ENCODE results near the gene FLACC1.
"Not testable (repeated sequence)": the region's sequence is repeated elsewhere in the genome, so short reads cannot be mapped to it uniquely, and the experiment has no call there.

Gene FLACC1

DNA sequence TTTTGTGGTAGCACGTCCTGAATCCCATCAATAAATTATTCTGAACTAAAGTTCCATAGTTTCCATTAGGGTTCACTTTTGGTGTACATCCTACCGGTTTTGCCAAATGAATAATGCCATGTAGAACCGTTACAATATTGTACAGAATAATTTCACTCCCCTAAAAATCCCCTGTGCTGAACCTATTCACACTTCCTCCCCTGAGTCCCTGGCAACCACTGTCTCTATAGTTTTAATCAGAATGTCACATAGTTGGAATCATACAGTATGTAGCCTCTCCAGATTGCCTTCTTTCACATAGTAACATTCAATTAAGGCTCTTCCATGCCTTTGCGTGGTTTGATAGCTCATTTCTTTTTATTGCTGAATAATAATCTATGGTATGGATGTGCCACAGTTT is 106.4 kb downstream of the FLACC1 start:
- WGBS, result 94% methylated on average over 4 of the region's 4 CpGs
- no peaks in the 10 kb centered on the region for H3K9me3 ChIP-seq (ENCODE audit: insufficient read depth, low read depth, low read length)
- H3K27me3 ChIP-seq (ENCODE audit: insufficient read depth, low read length), result no peaks in the 10 kb centered on the region
- H3K4me3 ChIP-seq (ENCODE audit: low read length), result no peak overlapping the region
- no peaks in the 10 kb centered on the region for H3K36me3 ChIP-seq (ENCODE audit: insufficient read depth, low read length)
- no peak overlapping the region for H3K9ac ChIP-seq (ENCODE audit: low read depth, low read length)
- H3K4me1 ChIP-seq (ENCODE audit: insufficient read depth, low read length), result peaks cover 8% of the 10 kb centered on the region
- no peak overlapping the region for H3K27ac ChIP-seq (ENCODE audit: low read depth, low read length)

- Histone ChIP-seq H3K9ac (ENCODE audit: low read depth, low read length) (no peak overlapping the region), H3K4me1 (ENCODE audit: insufficient read depth, low read length) (peaks cover 8% of the 10 kb centered on the region), H3K4me3 (ENCODE audit: low read length) (no peak overlapping the region), H3K9me3 (ENCODE audit: insufficient read depth, low read depth, low read length) (no peaks in the 10 kb centered on the region), H3K36me3 (ENCODE audit: insufficient read depth, low read length) (no peaks in the 10 kb centered on the region), H3K27ac (ENCODE audit: low read depth, low read length) (no peak overlapping the region), H3K27me3 (ENCODE audit: insufficient read depth, low read length) (no peaks in the 10 kb centered on the region)
- WGBS, result 94% methylated on average over 2 of the region's 2 CpGs
Measured at GRCh38 chr2:201249889-201250288, 107.3 kb downstream of the FLACC1 start.

DNA sequence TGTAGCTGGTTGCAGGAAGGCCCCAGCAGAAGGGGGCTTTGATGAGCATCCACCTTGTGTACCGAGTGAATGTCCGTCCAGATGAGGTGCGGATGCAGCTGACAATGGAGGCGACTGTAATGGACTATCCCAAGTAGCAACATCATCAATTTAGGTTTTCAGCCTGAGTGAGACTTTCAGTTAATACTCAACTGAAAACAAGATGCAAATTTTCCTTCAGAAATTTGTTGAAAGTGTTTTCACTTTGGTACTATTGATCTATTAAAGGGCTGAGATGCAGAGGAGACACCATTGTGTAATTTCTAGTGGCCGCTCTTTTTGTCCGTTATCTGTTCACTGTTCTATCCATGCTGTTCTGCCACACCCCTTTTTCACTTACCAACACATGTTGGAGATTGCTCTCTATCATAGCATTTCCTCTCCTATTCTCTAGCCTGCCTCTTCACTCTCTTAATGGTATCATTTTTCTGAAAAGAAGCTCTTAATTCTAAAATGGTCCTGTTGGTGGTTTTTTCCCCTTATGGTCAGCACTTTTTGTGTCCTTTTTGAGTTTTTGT is 108.8 kb downstream of the FLACC1 start:
- H3K27ac ChIP-seq (ENCODE audit: low read depth, low read length), result no peak overlapping the region
- no peak overlapping the region for H3K4me3 ChIP-seq (ENCODE audit: low read length)
- no peaks in the 10 kb centered on the region for H3K27me3 ChIP-seq (ENCODE audit: insufficient read depth, low read length)
- WGBS, result 96% methylated on average over 6 of the region's 6 CpGs
- H3K4me1 ChIP-seq (ENCODE audit: insufficient read depth, low read length), result no peaks in the 10 kb centered on the region
- no peak overlapping the region for H3K9ac ChIP-seq (ENCODE audit: low read depth, low read length)
- H3K9me3 ChIP-seq (ENCODE audit: insufficient read depth, low read depth, low read length), result no peaks in the 10 kb centered on the region
- H3K36me3 ChIP-seq (ENCODE audit: insufficient read depth, low read length), result no peaks in the 10 kb centered on the region

DNA sequence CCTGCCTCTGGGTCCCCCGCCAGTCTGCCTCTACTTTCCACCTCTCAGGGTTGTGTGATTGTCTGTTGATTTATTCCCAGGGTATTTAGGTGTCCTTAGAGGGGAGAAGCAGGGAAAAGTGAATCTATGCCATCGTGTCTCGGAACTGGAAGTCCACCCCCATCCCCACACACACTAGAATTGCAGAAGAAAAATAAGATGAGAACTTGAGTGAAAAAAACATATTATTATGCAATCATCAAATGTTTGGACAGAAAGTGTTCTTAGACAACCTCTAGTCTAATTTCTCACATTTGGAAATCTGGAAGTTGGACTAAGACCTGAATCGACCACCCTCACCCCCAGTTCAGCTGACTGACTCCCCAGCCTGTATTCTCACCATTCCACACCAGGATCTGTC is 110.9 kb downstream of the FLACC1 start:
- no peak overlapping the region for H3K4me3 ChIP-seq (ENCODE audit: low read length)
- no peaks in the 10 kb centered on the region for H3K36me3 ChIP-seq (ENCODE audit: insufficient read depth, low read length)
- H3K9me3 ChIP-seq (ENCODE audit: insufficient read depth, low read depth, low read length), result no peaks in the 10 kb centered on the region; the same call in 1 of the 2 replicates
- H3K27ac ChIP-seq (ENCODE audit: low read depth, low read length), result no peak overlapping the region
- H3K9ac ChIP-seq (ENCODE audit: low read depth, low read length), result no peak overlapping the region
- WGBS, result 95% methylated on average over 1 of the region's 4 CpGs
- H3K27me3 ChIP-seq (ENCODE audit: insufficient read depth, low read length), result no peaks in the 10 kb centered on the region
- no peaks in the 10 kb centered on the region for H3K4me1 ChIP-seq (ENCODE audit: insufficient read depth, low read length)

DNA sequence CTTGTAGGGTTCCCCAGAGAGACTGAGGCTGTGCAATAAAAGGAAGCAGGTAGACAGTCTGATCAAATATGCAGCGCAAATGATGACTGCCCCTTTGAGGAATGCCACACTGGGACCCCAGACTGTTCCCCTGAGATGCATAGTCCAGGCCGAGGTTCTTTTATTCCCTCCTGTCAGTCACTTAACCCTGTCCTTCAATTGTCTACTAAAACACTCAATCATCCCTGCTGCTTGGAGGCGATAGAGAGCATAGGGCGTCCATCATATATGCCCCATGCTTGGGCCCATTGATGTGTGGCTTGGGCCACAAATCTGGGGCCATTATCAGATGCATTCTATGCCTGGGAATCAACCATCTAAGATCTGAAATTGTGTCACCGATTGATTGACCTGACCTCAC is 112.3 kb downstream of the FLACC1 start:
- 92% methylated on average over 5 of the region's 5 CpGs for WGBS
- no peak overlapping the region for H3K4me3 ChIP-seq (ENCODE audit: low read length)
- H3K4me1 ChIP-seq (ENCODE audit: insufficient read depth, low read length), result no peaks in the 10 kb centered on the region
- H3K9ac ChIP-seq (ENCODE audit: low read depth, low read length), result no peak overlapping the region
- no peak overlapping the region for H3K27ac ChIP-seq (ENCODE audit: low read depth, low read length)
- H3K27me3 ChIP-seq (ENCODE audit: insufficient read depth, low read length), result no peaks in the 10 kb centered on the region
- no peaks in the 10 kb centered on the region for H3K36me3 ChIP-seq (ENCODE audit: insufficient read depth, low read length)
- no peaks in the 10 kb centered on the region; the same call in 1 of the 2 replicates for H3K9me3 ChIP-seq (ENCODE audit: insufficient read depth, low read depth, low read length)

DNA sequence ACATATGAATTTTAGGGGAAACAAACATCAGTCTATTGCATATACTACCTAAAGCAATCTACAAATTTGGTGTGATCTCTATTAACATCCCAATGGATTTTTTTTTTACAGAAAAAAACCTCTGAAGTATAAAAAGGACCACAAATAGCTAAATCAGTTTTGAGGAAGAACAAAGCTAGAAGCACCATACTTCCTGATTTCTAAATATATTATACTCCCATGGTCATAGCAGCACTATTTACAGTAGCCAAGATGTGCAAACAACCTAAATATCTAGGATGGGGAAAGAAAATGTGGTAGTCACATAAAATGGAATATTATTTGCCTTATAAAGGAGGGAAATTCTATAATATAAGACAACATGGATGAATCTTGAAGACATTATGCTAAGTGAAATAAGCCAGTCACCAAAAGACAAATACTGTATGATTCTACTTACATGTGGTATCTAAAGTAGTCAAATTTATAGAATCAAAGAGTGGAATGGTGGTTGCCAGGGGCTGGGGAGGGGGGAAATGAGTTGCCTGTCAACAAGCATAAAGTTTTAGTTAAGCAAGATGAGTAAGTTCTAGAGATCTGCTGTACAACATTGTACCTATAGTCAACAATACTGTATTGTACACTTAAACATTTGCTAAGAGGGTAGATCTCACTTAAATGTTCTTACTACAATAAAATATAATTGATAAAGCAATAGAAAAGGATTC is 114.4 kb downstream of the FLACC1 start:
- H3K4me3 ChIP-seq (ENCODE audit: low read length), result no peak overlapping the region
- H3K27me3 ChIP-seq (ENCODE audit: insufficient read depth, low read length), result no peaks in the 10 kb centered on the region
- no peak overlapping the region for H3K27ac ChIP-seq (ENCODE audit: low read depth, low read length)
- no peaks in the 10 kb centered on the region; the same call in 1 of the 2 replicates for H3K9me3 ChIP-seq (ENCODE audit: insufficient read depth, low read depth, low read length)
- no peaks in the 10 kb centered on the region for H3K4me1 ChIP-seq (ENCODE audit: insufficient read depth, low read length)
- no peaks in the 10 kb centered on the region for H3K36me3 ChIP-seq (ENCODE audit: insufficient read depth, low read length)
- no peak overlapping the region for H3K9ac ChIP-seq (ENCODE audit: low read depth, low read length)

DNA sequence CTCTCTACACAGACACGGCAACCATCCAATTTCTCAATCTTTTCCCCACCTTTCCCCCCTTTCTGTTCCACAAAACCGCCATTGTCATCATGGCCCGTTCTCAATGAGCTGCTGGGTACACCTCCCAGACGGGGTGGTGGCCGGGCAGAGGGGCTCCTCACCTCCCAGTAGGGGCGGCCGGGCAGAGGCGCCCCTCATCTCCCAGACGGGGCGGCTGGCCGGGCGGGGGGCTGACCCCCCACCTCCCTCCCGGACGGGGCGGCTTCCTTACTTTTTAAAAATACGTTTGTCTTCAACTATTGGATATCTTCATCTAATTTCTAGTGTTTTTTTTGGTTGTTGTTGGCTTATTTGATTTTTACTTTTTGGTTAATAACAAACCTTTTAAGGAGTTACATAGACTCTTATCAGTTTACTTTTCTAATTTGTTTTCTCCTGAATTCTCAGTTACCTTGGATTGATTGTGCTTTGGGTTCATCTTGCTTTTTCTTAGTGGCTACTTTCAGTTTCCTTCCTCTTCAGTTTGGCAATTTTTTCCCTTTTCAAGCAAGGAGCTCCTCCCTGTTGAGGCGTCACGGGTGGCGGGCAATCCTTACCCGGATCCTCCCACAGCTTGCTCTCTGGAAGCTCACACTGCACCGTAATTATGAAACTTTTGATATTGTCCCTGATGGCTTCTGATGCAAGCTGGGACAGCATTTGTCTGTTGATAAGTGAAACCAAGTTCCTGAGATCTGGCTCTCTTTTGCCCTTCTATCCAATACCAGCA is 117.8 kb downstream of the FLACC1 start:
- not testable (repeated sequence) for H3K4me3 ChIP-seq (ENCODE audit: low read length); H3K4me1 ChIP-seq (ENCODE audit: insufficient read depth, low read length); H3K27me3 ChIP-seq (ENCODE audit: insufficient read depth, low read length); H3K9me3 ChIP-seq (ENCODE audit: insufficient read depth, low read depth, low read length); H3K27ac ChIP-seq (ENCODE audit: low read depth, low read length); H3K9ac ChIP-seq (ENCODE audit: low read depth, low read length); H3K36me3 ChIP-seq (ENCODE audit: insufficient read depth, low read length)
- 95% methylated on average over 20 of the region's 21 CpGs for WGBS
